Keratinocyte (primary cell): ENCODE measurements around the gene EYA3. TPM values are rescaled to one million over a fixed set of nuclear protein-coding genes. Genes with fewer than 3 reads are reported as not detected.

Experiments
- DNase-seq: peaks from one replicate; pipeline ENCODE4 v3.0.0-alpha.2; 2011; ENCODE audit warnings: low read depth, missing footprints, low spot score
- FAIRE-seq: peaks from 2 replicates; lab custom pipeline; 2011; peaks lifted over from hg19 to GRCh38; lab: Jason Lieb, UNC
- H2AFZ ChIP-seq: 2 replicates; pipeline ENCODE4 v1.6.0; 2012; ENCODE audit warnings: low read length, control low read depth, inconsistent platforms; ENCODE audit not compliant: control insufficient read depth
- H3K27ac ChIP-seq: 2 replicates; pipeline ENCODE4 v1.5.1; 2011; ENCODE audit warnings: low read length; ENCODE audit not compliant: control insufficient read depth, insufficient read depth
- H3K27me3 ChIP-seq: 3 replicates; pipeline ENCODE4 v1.6.0; 2011; ENCODE audit warnings: low read length; ENCODE audit not compliant: control insufficient read depth, insufficient read depth; ENCODE audit errors: extremely low read depth
- H3K36me3 ChIP-seq, 2 experiments: 2 replicates in 1 of 2; 3 replicates in 1 of 2; pipeline ENCODE4 v1.5.1; 2011; ENCODE audit warnings: low read length in 2 of 2, mild to moderate bottlenecking in 1 of 2; ENCODE audit not compliant: control insufficient read depth in 2 of 2, insufficient read depth in 2 of 2; ENCODE audit errors: extremely low read depth in 1 of 2
- H3K4me1 ChIP-seq: 3 replicates; pipeline ENCODE4 v1.5.1; 2011; ENCODE audit warnings: low read length; ENCODE audit not compliant: control insufficient read depth, insufficient read depth; ENCODE audit errors: extremely low read depth
- H3K4me2 ChIP-seq: 3 replicates; pipeline ENCODE4 v1.6.0; 2011; ENCODE audit warnings: low read depth, low read length; ENCODE audit not compliant: control insufficient read depth, insufficient read depth; ENCODE audit errors: extremely low read depth
- H3K4me3 ChIP-seq, 3 experiments: fragments of 200-600 bp in 1 of 3; sonication (generic) in 1 of 3; 2 replicates in 2 of 3; 3 replicates in 1 of 3; pipeline ENCODE4 v1.5.1; 2011 to 2016; ENCODE audit warnings: low read length in 3 of 3, mild to moderate bottlenecking in 3 of 3, control low read depth in 2 of 3, inconsistent platforms in 1 of 3, low read depth in 1 of 3, mixed read lengths in 1 of 3, mixed run types in 1 of 3, moderate library complexity in 1 of 3; ENCODE audit not compliant: control insufficient read depth in 2 of 3, insufficient read depth in 2 of 3; ENCODE audit errors: extremely low read depth in 1 of 3
- H3K79me2 ChIP-seq: 2 replicates; pipeline ENCODE4 v1.6.0; 2012; ENCODE audit warnings: low read length; ENCODE audit not compliant: control insufficient read depth, insufficient read depth
- H3K9ac ChIP-seq: 3 replicates; pipeline ENCODE4 v1.6.0; 2011; ENCODE audit warnings: low read length; ENCODE audit not compliant: control insufficient read depth, insufficient read depth; ENCODE audit errors: extremely low read depth
- H3K9me1 ChIP-seq: 3 replicates; pipeline ENCODE4 v1.6.0; 2011; ENCODE audit warnings: low read length; ENCODE audit not compliant: control insufficient read depth, insufficient read depth; ENCODE audit errors: extremely low read depth
- H3K9me3 ChIP-seq: 2 replicates; pipeline ENCODE4 v1.5.1; 2012; ENCODE audit warnings: low read depth, low read length; ENCODE audit not compliant: control insufficient read depth
- H4K20me1 ChIP-seq: 3 replicates; pipeline ENCODE4 v1.6.0; 2011; ENCODE audit warnings: low read length; ENCODE audit not compliant: control insufficient read depth, insufficient read depth; ENCODE audit errors: extremely low read depth
- EZH2 ChIP-seq: IDR thresholded peaks from one replicate; pipeline ENCODE4 v1.6.1; 2012; ENCODE audit warnings: inconsistent platforms, mild to moderate bottlenecking, low read length, moderate library complexity
- dilution Hi-C: fragments of 300-500 bp; cut with MboI; formaldehyde crosslinking; loops from one replicate; pipeline ENCODE4 v1.7.0; 2020; ENCODE audit warnings: low sequenced_read_pairs; ENCODE audit not compliant: extremely low pct_ligation_motif_present
- polyA plus RNA-seq, 5 experiments: library from polyadenylated mRNA; depleted of rRNA in 3 of 5; stranded (reverse) in 3 of 5; stranded (forward) in 1 of 5; unstranded in 1 of 5; fragments of >200 nt; gene quantifications; 1 replicate in 1 of 5; 2 replicates in 3 of 5; 3 replicates in 1 of 5; pipeline versions ENCODE4 v1.2.1 to v1.2.3, GENCODE V29; 2011 to 2012; ENCODE audit warnings: missing spikeins in 2 of 5, low read depth in 1 of 5, low replicate concordance in 1 of 5
- TF ChIP-seq, protein P1 (sequence below), 3 experiments: IDR thresholded peaks in 1 of 3; conservative IDR thresholded peaks in 1 of 3; optimal IDR thresholded peaks in 1 of 3; 2 replicates in 2 of 3; 3 replicates in 1 of 3; pipeline versions ENCODE3 to v1.5.1; 2011; ENCODE audit warnings: low read length in 3 of 3, mild to moderate bottlenecking in 3 of 3, moderate library complexity in 2 of 3, control low read depth in 1 of 3, inconsistent platforms in 1 of 3; ENCODE audit not compliant: insufficient read depth in 2 of 3; ENCODE audit errors: extremely low read depth in 1 of 3

EYA3 gene
- polyA plus RNA-seq, 1 donor (not counting 4 experiments of a cell fraction or from before 2014, with no cell fraction given) = 17.6 TPM

DNA sequence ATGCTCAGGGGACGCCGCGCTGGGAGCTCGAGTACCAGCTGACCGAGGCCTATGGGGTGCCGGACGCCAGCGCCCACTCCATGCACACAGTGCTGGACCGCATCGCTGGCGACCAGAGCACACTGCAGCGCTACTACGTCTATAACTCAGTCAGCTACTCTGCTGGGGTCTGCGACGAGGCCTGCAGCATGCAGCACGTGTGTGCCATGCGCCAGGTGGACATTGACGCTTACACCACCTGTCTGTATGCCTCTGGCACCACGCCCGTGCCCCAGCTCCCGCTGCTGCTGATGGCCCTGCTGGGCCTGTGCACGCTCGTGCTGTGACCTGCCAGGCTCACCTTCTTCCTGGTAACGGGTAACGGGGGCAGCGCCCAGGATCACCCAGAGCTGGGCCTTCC, 129.9 kb downstream of the EYA3 start:
- no peaks in the 10 kb centered on the region for H4K20me1 ChIP-seq
- FAIRE-seq (no peak), DNase-seq (no peak)
- H3K9me1 ChIP-seq = no peaks in the 10 kb centered on the region
- H2AFZ ChIP-seq = no peak overlapping the region
- no peak overlapping the region for H3K9ac ChIP-seq
- no peaks in the 10 kb centered on the region for H3K9me3 ChIP-seq
- H3K4me1 ChIP-seq = peaks cover 13% of the 10 kb centered on the region
- dilution Hi-C loops = no loop called here
- peaks cover 6% of the 10 kb centered on the region for H3K27me3 ChIP-seq
- H3K4me2 ChIP-seq = no peak overlapping the region
- no peak overlapping the region for H3K27ac ChIP-seq
- no peaks in the 10 kb centered on the region for H3K36me3 ChIP-seq
- TF ChIP-seq EZH2 = no peak
- TF ChIP-seq, protein P1, sequence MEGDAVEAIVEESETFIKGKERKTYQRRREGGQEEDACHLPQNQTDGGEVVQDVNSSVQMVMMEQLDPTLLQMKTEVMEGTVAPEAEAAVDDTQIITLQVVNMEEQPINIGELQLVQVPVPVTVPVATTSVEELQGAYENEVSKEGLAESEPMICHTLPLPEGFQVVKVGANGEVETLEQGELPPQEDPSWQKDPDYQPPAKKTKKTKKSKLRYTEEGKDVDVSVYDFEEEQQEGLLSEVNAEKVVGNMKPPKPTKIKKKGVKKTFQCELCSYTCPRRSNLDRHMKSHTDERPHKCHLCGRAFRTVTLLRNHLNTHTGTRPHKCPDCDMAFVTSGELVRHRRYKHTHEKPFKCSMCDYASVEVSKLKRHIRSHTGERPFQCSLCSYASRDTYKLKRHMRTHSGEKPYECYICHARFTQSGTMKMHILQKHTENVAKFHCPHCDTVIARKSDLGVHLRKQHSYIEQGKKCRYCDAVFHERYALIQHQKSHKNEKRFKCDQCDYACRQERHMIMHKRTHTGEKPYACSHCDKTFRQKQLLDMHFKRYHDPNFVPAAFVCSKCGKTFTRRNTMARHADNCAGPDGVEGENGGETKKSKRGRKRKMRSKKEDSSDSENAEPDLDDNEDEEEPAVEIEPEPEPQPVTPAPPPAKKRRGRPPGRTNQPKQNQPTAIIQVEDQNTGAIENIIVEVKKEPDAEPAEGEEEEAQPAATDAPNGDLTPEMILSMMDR (optimal IDR thresholded peaks at IDR 0.05 in 1 of 3, IDR thresholded peaks at IDR 0.05 in 1 of 3, conservative IDR thresholded peaks at IDR 0.05 in 1 of 3; ENCODE audit: extremely low read depth in 1 of 3, insufficient read depth in 2 of 3, low read length in 3 of 3) = no peak
- no peak overlapping the region for H3K4me3 ChIP-seq
- no peaks in the 10 kb centered on the region for H3K79me2 ChIP-seq

DNA sequence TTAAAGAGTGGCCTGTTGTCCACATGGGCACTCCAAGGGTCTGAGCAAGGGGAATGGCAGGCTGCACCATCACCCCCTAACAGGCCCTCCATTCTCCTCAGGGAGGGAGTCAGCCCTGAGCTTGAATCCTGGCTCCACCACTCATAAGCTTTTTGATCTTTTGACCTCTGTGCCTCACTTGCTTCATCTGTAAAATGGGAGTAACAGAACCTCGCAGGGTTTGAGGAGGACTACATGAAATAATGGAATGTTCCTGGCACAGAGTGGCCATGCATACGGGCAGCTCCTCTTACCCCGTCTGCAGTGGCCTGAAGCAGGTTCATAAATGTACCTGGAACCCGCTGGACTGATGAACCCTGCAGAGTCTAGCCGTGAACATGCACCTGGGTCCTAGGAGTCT, 130.8 kb downstream of the EYA3 start:
- no peak for FAIRE-seq

More for the DNA sequence above, 130.8 kb downstream of the EYA3 start:
- no peak for DNase-seq
- H3K4me3 ChIP-seq = no peak overlapping the region
- no peak overlapping the region for H3K27ac ChIP-seq
- H3K79me2 ChIP-seq = no peaks in the 10 kb centered on the region
- H2AFZ ChIP-seq = no peak overlapping the region
- TF ChIP-seq, protein P1 (optimal IDR thresholded peaks at IDR 0.05 in 1 of 3, IDR thresholded peaks at IDR 0.05 in 1 of 3, conservative IDR thresholded peaks at IDR 0.05 in 1 of 3; ENCODE audit: extremely low read depth in 1 of 3, insufficient read depth in 2 of 3, low read length in 3 of 3) = no peak
- no peak for TF ChIP-seq EZH2
- H3K4me1 ChIP-seq = peaks cover 13% of the 10 kb centered on the region
- no peak overlapping the region for H3K9ac ChIP-seq
- H3K27me3 ChIP-seq = peaks cover 10% of the 10 kb centered on the region
- H3K36me3 ChIP-seq = no peaks in the 10 kb centered on the region
- no peak overlapping the region for H3K4me2 ChIP-seq
- H3K9me1 ChIP-seq = no peaks in the 10 kb centered on the region
- H4K20me1 ChIP-seq = no peaks in the 10 kb centered on the region
- dilution Hi-C loops = no loop called here
- no peaks in the 10 kb centered on the region for H3K9me3 ChIP-seq
